Bronchial epithelial cell (primary cell): ENCODE results near the gene UCMA. TPM values are rescaled to one million over a fixed set of nuclear protein-coding genes. Genes with fewer than 3 reads are reported as not detected.

ENCODE experiments used
- DNase-seq: peaks from one replicate; pipeline ENCODE4 v3.0.0-alpha.2; 2010; ENCODE audit warnings: low read depth
- FAIRE-seq: peaks from 2 replicates; lab custom pipeline; 2011; peaks lifted over from hg19 to GRCh38; lab: Jason Lieb, UNC
- H3K27me3 ChIP-seq: 2 replicates; pipeline ENCODE4 v1.5.1; 2011; ENCODE audit warnings: low read length; ENCODE audit not compliant: control insufficient read depth, insufficient read depth
- H3K36me3 ChIP-seq: 2 replicates; pipeline ENCODE4 v1.5.1; 2011; ENCODE audit warnings: low read length; ENCODE audit not compliant: control insufficient read depth, insufficient read depth
- H3K4me3 ChIP-seq: 2 replicates; pipeline ENCODE4 v1.5.1; 2011; ENCODE audit warnings: mild to moderate bottlenecking, low read depth, low read length, control low read depth
- total RNA-seq: library from RNA; depleted of rRNA; stranded (reverse); fragments of >200 nt; gene quantifications from 2 replicates; pipeline ENCODE4 v1.2.1, GENCODE V29; 2014
- TF ChIP-seq, protein P1 (sequence below): IDR thresholded peaks from 2 replicates; pipeline ENCODE4 v1.5.1; 2011; ENCODE audit warnings: mild to moderate bottlenecking, moderate library complexity, low read length, control low read depth, inconsistent platforms; ENCODE audit not compliant: insufficient read depth, severe bottlenecking

Gene UCMA
- total RNA-seq, 1 donor from 2014 or later, result not detected

DNA sequence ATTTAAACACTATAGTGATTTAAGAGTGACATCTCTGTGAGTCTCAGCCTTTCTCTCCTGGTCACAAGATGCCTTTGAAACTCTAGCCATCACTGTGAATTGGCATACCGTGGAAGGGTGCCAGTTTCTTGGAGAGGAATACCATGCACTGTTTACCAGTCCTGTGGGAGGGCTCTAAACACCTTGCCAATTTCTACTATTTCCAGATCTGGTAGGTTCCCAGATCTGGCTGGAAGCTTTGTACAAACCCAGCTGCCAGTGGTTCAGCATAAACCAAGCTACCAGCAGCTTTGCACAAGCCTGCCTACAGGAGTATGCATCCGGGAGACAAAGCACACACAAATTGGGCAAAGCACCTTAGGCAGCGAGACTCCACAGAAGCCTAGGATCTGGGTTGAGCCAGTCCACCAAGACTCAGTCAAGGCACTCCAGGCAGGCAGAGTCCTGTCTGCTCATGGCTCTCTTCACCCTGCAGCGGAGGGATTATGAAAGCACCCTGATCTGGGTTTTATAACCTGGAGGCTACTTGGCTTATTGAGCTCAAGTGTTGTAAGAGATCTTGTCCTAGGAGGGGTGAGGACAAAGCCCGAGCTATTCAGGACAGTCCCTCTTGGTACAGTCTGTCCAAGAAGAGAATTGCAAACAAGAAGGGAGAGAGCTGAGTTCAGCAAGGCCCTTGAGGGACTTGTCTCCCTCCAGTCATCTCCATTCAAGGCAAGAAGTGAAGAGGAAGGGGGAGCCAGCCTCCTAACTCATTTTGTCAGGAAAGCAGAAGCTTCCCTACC lies 49.3 kb downstream of the UCMA start:
- Histone ChIP-seq H3K4me3 (no peak overlapping the region), H3K27me3 (no peaks in the 10 kb centered on the region), H3K36me3 (no peaks in the 10 kb centered on the region)
- DNase-seq (no peak), FAIRE-seq (peak; percentile 73)
- TF ChIP-seq, protein P1, sequence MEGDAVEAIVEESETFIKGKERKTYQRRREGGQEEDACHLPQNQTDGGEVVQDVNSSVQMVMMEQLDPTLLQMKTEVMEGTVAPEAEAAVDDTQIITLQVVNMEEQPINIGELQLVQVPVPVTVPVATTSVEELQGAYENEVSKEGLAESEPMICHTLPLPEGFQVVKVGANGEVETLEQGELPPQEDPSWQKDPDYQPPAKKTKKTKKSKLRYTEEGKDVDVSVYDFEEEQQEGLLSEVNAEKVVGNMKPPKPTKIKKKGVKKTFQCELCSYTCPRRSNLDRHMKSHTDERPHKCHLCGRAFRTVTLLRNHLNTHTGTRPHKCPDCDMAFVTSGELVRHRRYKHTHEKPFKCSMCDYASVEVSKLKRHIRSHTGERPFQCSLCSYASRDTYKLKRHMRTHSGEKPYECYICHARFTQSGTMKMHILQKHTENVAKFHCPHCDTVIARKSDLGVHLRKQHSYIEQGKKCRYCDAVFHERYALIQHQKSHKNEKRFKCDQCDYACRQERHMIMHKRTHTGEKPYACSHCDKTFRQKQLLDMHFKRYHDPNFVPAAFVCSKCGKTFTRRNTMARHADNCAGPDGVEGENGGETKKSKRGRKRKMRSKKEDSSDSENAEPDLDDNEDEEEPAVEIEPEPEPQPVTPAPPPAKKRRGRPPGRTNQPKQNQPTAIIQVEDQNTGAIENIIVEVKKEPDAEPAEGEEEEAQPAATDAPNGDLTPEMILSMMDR, result no peak

- H3K4me3 ChIP-seq, result no peak overlapping the region
- DNase-seq, result no peak
- TF ChIP-seq, protein P1, result no peak
- no peaks in the 10 kb centered on the region for H3K27me3 ChIP-seq
- FAIRE-seq, result no peak
- no peaks in the 10 kb centered on the region for H3K36me3 ChIP-seq
Observed at GRCh38 chr10:13184276-13184675, 49.9 kb downstream of the UCMA start.

GRCh38 chr10:13183625-13184024 lies 50.5 kb downstream of the UCMA start:
- no peaks in the 10 kb centered on the region for H3K27me3 ChIP-seq
- no peaks in the 10 kb centered on the region for H3K36me3 ChIP-seq
- peak; percentile 39 for DNase-seq
- TF ChIP-seq, protein P1, result no peak
- H3K4me3 ChIP-seq, result no peak overlapping the region
- no peak for FAIRE-seq

- no peak overlapping the region for H3K4me3 ChIP-seq
- FAIRE-seq, result no peak
- no peak for DNase-seq
- H3K27me3 ChIP-seq, result no peaks in the 10 kb centered on the region
- TF ChIP-seq, protein P1, result no peak
- H3K36me3 ChIP-seq, result no peaks in the 10 kb centered on the region
Observed at GRCh38 chr10:13182424-13182823, 51.8 kb downstream of the UCMA start.

- DNase-seq (no peak), FAIRE-seq (no peak)
- TF ChIP-seq, protein P1, result no peak
- H3K36me3 ChIP-seq, result no peaks in the 10 kb centered on the region
- no peak overlapping the region for H3K4me3 ChIP-seq
- no peaks in the 10 kb centered on the region for H3K27me3 ChIP-seq
Observed at GRCh38 chr10:13180788-13181187, 53.4 kb downstream of the UCMA start.
